GM12878 (cell line): ENCODE measurements around the gene YWHAQ.
A peak's percentile ranks its signal among the peaks of the same experiment; 100 is the strongest.

Experiments
- CBX5 ChIP-seq: sonication (generic); IDR thresholded peaks from 2 replicates; pipeline ENCODE4 v1.6.1; 2016; ENCODE audit warnings: low read depth, moderate library complexity, mild to moderate bottlenecking, inconsistent platforms
- CTCF ChIP-seq, 3 experiments: IDR thresholded peaks in 2 of 3; conservative IDR thresholded peaks in 1 of 3; 2 replicates each; pipeline ENCODE4 v1.5.1; 2011; ENCODE audit warnings: low read depth in 3 of 3, low read length in 3 of 3, mild to moderate bottlenecking in 3 of 3, control low read depth in 2 of 3, moderate library complexity in 2 of 3, inconsistent platforms in 1 of 3, mixed read lengths in 1 of 3; ENCODE audit not compliant: control insufficient read depth in 2 of 3, insufficient read depth in 1 of 3; ENCODE audit errors: extremely low read depth in 1 of 3
- ESRRA ChIP-seq: IDR thresholded peaks from 2 replicates; pipeline ENCODE4 v1.6.1; 2012; ENCODE audit warnings: mild to moderate bottlenecking, low read length, improper control_type of control experiment
- NFIC ChIP-seq: IDR thresholded peaks from 2 replicates; pipeline ENCODE4 v1.6.1; 2012; ENCODE audit warnings: low read depth, mild to moderate bottlenecking, inconsistent platforms, low read length, moderate library complexity
- POLR2A ChIP-seq: IDR thresholded peaks from 2 replicates; pipeline ENCODE4 v1.6.1; 2011; ENCODE audit warnings: low read depth, mild to moderate bottlenecking, low read length
- TCF7 ChIP-seq: IDR thresholded peaks from 2 replicates; pipeline ENCODE4 v1.6.1; 2014; ENCODE audit warnings: antibody characterized with exemption, borderline replicate concordance
- TF ChIP-seq, protein P1 (sequence below): IDR thresholded peaks from 2 replicates; pipeline ENCODE4 v1.6.1; 2012; ENCODE audit warnings: low read depth, low read length, improper control_type of control experiment

DNA sequence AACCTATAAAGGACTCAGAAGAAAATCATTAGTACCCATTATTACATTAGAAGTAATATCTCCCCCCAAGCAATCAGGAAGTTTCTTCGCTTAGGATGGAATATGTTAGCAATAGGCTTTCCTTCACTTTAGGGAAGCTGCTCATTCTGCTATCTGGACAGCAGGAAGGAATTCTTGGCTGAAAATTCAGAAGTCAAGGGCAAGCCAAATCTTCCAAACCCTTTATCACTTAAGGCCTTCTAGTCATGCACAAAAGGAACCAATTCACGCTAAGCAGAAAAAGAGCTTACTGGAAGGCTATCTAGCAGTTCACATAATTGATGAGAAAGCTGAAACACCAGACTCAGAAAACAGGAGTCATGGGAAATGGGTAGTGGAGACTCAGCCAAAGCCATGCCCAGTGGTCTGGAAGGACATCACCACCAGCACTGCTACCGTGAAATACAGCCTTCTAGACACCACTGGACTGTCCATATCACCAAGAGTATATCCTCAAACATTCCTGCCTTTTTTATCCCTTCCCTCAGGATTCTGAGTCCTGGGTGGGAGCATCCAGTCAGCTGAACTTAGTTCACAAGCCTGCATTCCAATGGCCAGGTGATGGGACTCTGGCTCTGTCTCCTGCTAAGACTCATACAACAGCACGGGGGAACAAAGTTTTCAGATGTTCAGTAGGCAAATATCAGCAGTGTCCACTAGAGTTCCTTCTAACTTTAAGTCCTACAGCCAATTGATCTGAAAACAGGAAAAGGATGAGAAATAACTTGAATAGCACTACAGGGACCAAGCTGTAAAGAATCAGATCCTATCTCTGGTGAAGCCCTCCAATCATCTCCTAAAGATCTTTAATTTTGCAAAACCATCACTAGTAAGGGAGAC is 60.4 kb downstream of the YWHAQ start:
- TF ChIP-seq CTCF (IDR thresholded peaks at IDR 0.05 in 2 of 3, conservative IDR thresholded peaks at IDR 0.05 in 1 of 3; ENCODE audit: control insufficient read depth in 2 of 3, extremely low read depth in 1 of 3, insufficient read depth in 1 of 3, low read depth in 3 of 3, low read length in 3 of 3) (peak in 2 of 3 experiments; percentile 16 to 20; a peak in 3 of 6 replicates), NFIC (no peak), CBX5 (no peak), ESRRA (no peak), POLR2A (no peak), TCF7 (no peak)
- TF ChIP-seq, protein P1, sequence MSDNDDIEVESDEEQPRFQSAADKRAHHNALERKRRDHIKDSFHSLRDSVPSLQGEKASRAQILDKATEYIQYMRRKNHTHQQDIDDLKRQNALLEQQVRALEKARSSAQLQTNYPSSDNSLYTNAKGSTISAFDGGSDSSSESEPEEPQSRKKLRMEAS: no peak
